GM20431 (cell line): Measurements from ENCODE around the gene CLMN.
"Not testable (repeated sequence)": the region's sequence is repeated elsewhere in the genome, so short reads cannot be mapped to it uniquely, and the experiment has no call there.

Experiments used
- in situ Hi-C: fragments of 300-500 bp; cut with MseI, MboI; formaldehyde crosslinking; loops from one replicate; pipeline ENCODE4 v1.15.0; 2020; ENCODE audit warnings: low sequenced_read_pairs; ENCODE audit not compliant: unreplicated experiment

Gene CLMN

GRCh38 chr14:95183532-95184412 lies 135.9 kb downstream of the CLMN start:
- in situ Hi-C loops: no loop called here

- in situ Hi-C loops: no loop called here
These were observed 136.6 kb downstream of the CLMN start for GRCh38 chr14:95183082-95183481.

GRCh38 chr14:95182379-95182778 lies 137.3 kb downstream of the CLMN start:
- in situ Hi-C loops: no loop called here

- in situ Hi-C loops: no loop called here
These were observed 138.6 kb downstream of the CLMN start for GRCh38 chr14:95180966-95181741.

- in situ Hi-C loops: not testable (repeated sequence)
These were observed 144.0 kb downstream of the CLMN start for GRCh38 chr14:95175670-95176069.

GRCh38 chr14:95174184-95174792 lies 145.4 kb downstream of the CLMN start:
- in situ Hi-C loops: no loop called here

- in situ Hi-C loops: no loop called here
These were observed 146.2 kb downstream of the CLMN start for GRCh38 chr14:95173518-95173917.

GRCh38 chr14:95167177-95167576 lies 152.5 kb downstream of the CLMN start:
- in situ Hi-C loops: no loop called here

GRCh38 chr14:95165517-95165916 lies 154.2 kb downstream of the CLMN start:
- in situ Hi-C loops: no loop called here

- in situ Hi-C loops: no loop called here
These were observed 155.2 kb downstream of the CLMN start for GRCh38 chr14:95164506-95164905.

GRCh38 chr14:95163666-95164065 lies 156.0 kb downstream of the CLMN start:
- in situ Hi-C loops: no loop called here

- in situ Hi-C loops: no loop called here
These were observed 156.6 kb downstream of the CLMN start for GRCh38 chr14:95163132-95163531.

- in situ Hi-C loops: no loop called here
These were observed 157.1 kb downstream of the CLMN start for GRCh38 chr14:95162641-95163040.

- in situ Hi-C loops: no loop called here
These were observed 162.2 kb downstream of the CLMN start, which contains the start of gene DICER1 for GRCh38 chr14:95157327-95158189. Gene DICER1 (minus strand): TSS chr14:95157529. CDS start chr14:95133458, 24,071 bp downstream.

GRCh38 chr14:95157048-95157326 lies 162.7 kb downstream of the CLMN start:
- in situ Hi-C loops: no loop called here

- in situ Hi-C loops: no loop called here
These were observed 163.3 kb downstream of the CLMN start for GRCh38 chr14:95156161-95157047.

- in situ Hi-C loops: no loop called here
These were observed 164.7 kb downstream of the CLMN start for GRCh38 chr14:95155045-95155444.

- in situ Hi-C loops: no loop called here
These were observed 165.8 kb downstream of the CLMN start for GRCh38 chr14:95153866-95154265.

GRCh38 chr14:95151561-95151960 lies 168.1 kb downstream of the CLMN start:
- in situ Hi-C loops: no loop called here
